Fibroblast of lung (primary cell): ENCODE measurements around the gene RNF128. TPM values are rescaled to one million over a fixed set of nuclear protein-coding genes. Genes with fewer than 3 reads are reported as not detected.

Source experiments
- DNase-seq, 2 donors: peaks; one replicate each; pipeline versions ENCODE4 v3.0.0 to v3.0.0-alpha.2; 2010; ENCODE audit warnings: low read depth in 2 of 2
- H2AFZ ChIP-seq: 2 replicates; pipeline ENCODE4 v1.5.1; 2012; ENCODE audit warnings: low read length, control low read depth, inconsistent platforms
- H3K27ac ChIP-seq: 2 replicates; pipeline ENCODE4 v1.5.1; 2011; ENCODE audit warnings: low read length, control low read depth; ENCODE audit not compliant: insufficient read depth
- H3K27me3 ChIP-seq: 2 replicates; pipeline ENCODE4 v1.5.1; 2011; ENCODE audit warnings: mild to moderate bottlenecking, low read length; ENCODE audit not compliant: control insufficient read depth, insufficient read depth
- H3K36me3 ChIP-seq: 2 replicates; pipeline ENCODE4 v1.5.1; 2011; ENCODE audit warnings: low read length; ENCODE audit not compliant: control insufficient read depth, insufficient read depth
- H3K4me1 ChIP-seq: 2 replicates; pipeline ENCODE4 v1.5.1; 2011; ENCODE audit warnings: low read length; ENCODE audit not compliant: control insufficient read depth, insufficient read depth; ENCODE audit errors: extremely low read depth
- H3K4me2 ChIP-seq: 2 replicates; pipeline ENCODE4 v1.5.1; 2011; ENCODE audit warnings: low read length, control low read depth; ENCODE audit not compliant: insufficient read depth; ENCODE audit errors: extremely low read depth
- H3K4me3 ChIP-seq, 4 experiments: fragments of 200-600 bp in 1 of 4; sonication (generic) in 1 of 4; replicated peaks in 1 of 4; 2 replicates each; pipeline ENCODE4 v1.5.1; 2011 to 2016; ENCODE audit warnings: low read length in 4 of 4, low read depth in 3 of 4, mild to moderate bottlenecking in 3 of 4, control low read depth in 2 of 4, inconsistent platforms in 1 of 4, mixed read lengths in 1 of 4; ENCODE audit not compliant: insufficient read depth in 1 of 4; ENCODE audit errors: control extremely low read depth in 1 of 4
- H3K79me2 ChIP-seq: 2 replicates; pipeline ENCODE4 v1.5.1; 2012; ENCODE audit warnings: mild to moderate bottlenecking, low read length, inconsistent platforms; ENCODE audit not compliant: control insufficient read depth, insufficient read depth
- H3K9ac ChIP-seq: 2 replicates; pipeline ENCODE4 v1.5.1; 2011; ENCODE audit warnings: mild to moderate bottlenecking, low read length, control low read depth; ENCODE audit not compliant: insufficient read depth
- H3K9me3 ChIP-seq: 2 replicates; pipeline ENCODE4 v1.5.1; 2012; ENCODE audit warnings: low read depth, low read length; ENCODE audit not compliant: control insufficient read depth, insufficient read depth
- H4K20me1 ChIP-seq: 2 replicates; pipeline ENCODE4 v1.5.1; 2011; ENCODE audit warnings: low read length; ENCODE audit not compliant: control insufficient read depth, insufficient read depth; ENCODE audit errors: extremely low read depth
- CTCF ChIP-seq, 2 donors: IDR thresholded peaks in 1 of 2; conservative IDR thresholded peaks in 1 of 2; 1 replicate in 1 of 2; 2 replicates in 1 of 2; pipeline ENCODE4 v1.5.1; 2011 to 2012; ENCODE audit warnings: low read length in 2 of 2, control low read depth in 1 of 2, inconsistent platforms in 1 of 2, low read depth in 1 of 2, mild to moderate bottlenecking in 1 of 2
- EZH2 ChIP-seq: IDR thresholded peaks from 2 replicates; pipeline ENCODE4 v1.5.1; 2012; ENCODE audit warnings: low read length, control low read depth, mild to moderate bottlenecking; ENCODE audit errors: missing control alignments
- polyA plus RNA-seq, 2 donors: library from polyadenylated mRNA; depleted of rRNA in 1 of 2; stranded (reverse) in 1 of 2; unstranded in 1 of 2; fragments of >200 nt; gene quantifications; 2 replicates each; pipeline ENCODE4 v1.2.1, GENCODE V29; 2011 to 2012; ENCODE audit warnings: missing spikeins in 1 of 2
- total RNA-seq: library from RNA; depleted of rRNA; stranded (reverse); fragments of >200 nt; gene quantifications from 2 replicates; pipeline ENCODE4 v1.2.1, GENCODE V29; 2014

The RNF128 gene
- total and polyA plus RNA-seq, 2 donors (not counting 1 experiment from before 2014, with no cell fraction given), result 0.74 to 8.1 TPM

GRCh38 chrX:106780264-106780663 is 53.8 kb downstream of the RNF128 start:
- Histone ChIP-seq H2AFZ (no peak overlapping the region), H3K79me2 (no peaks in the 10 kb centered on the region), H3K4me2 (no peak overlapping the region), H4K20me1 (no peaks in the 10 kb centered on the region), H3K27me3 (no peaks in the 10 kb centered on the region), H3K9ac (no peak overlapping the region), H3K9me3 (no peaks in the 10 kb centered on the region), H3K36me3 (no peaks in the 10 kb centered on the region), H3K4me1 (no peaks in the 10 kb centered on the region), H3K27ac (no peak overlapping the region), H3K4me3 (no peak overlapping the region)
- no peak for TF ChIP-seq EZH2
- DNase-seq, result peak in 1 of 2 donors; percentile 37

GRCh38 chrX:106780664-106781377 is 54.3 kb downstream of the RNF128 start:
- Histone ChIP-seq H3K4me3 (no peak overlapping the region), H4K20me1 (no peaks in the 10 kb centered on the region), H3K79me2 (no peaks in the 10 kb centered on the region), H3K27ac (no peak overlapping the region), H3K27me3 (no peaks in the 10 kb centered on the region), H3K4me1 (no peaks in the 10 kb centered on the region), H3K36me3 (no peaks in the 10 kb centered on the region), H3K9me3 (no peaks in the 10 kb centered on the region), H3K4me2 (no peak overlapping the region), H3K9ac (no peak overlapping the region), H2AFZ (no peak overlapping the region)
- TF ChIP-seq CTCF (conservative IDR thresholded peaks at IDR 0.05 in 1 of 2, IDR thresholded peaks at IDR 0.05 in 1 of 2; ENCODE audit: low read depth in 1 of 2, low read length in 2 of 2) (no peak), EZH2 (no peak)
- DNase-seq, result no peak

GRCh38 chrX:106783716-106784115 is 57.2 kb downstream of the RNF128 start:
- TF ChIP-seq CTCF (conservative IDR thresholded peaks at IDR 0.05 in 1 of 2, IDR thresholded peaks at IDR 0.05 in 1 of 2; ENCODE audit: low read depth in 1 of 2, low read length in 2 of 2) (no peak), EZH2 (no peak)
- no peak overlapping the region for H3K4me2 ChIP-seq
- no peak overlapping the region for H2AFZ ChIP-seq
- no peak overlapping the region for H3K27ac ChIP-seq
- no peak for DNase-seq
- H3K27me3 ChIP-seq, result no peaks in the 10 kb centered on the region
- H3K36me3 ChIP-seq, result no peaks in the 10 kb centered on the region
- no peak overlapping the region for H3K4me3 ChIP-seq
- no peak overlapping the region for H3K9ac ChIP-seq
- H3K4me1 ChIP-seq, result no peaks in the 10 kb centered on the region
- no peaks in the 10 kb centered on the region for H3K79me2 ChIP-seq
- no peaks in the 10 kb centered on the region for H3K9me3 ChIP-seq
- H4K20me1 ChIP-seq, result no peaks in the 10 kb centered on the region
